HCT116 (cell line): ENCODE results near the gene KCNC4. TPM values are rescaled to one million over a fixed set of nuclear protein-coding genes. Genes with fewer than 3 reads are reported as not detected.

Experiments
- ATAC-seq: fragments of 200-7000 bp; cut with Tn5 transposase; 2 replicates; pipeline ENCODE4 v1.9.1; 2020; ENCODE audit warnings: mild to moderate bottlenecking, moderate library complexity
- BruUV-seq: library from RNA; stranded (reverse); fragments of 400-500 nt; replicated peaks from 2 replicates; lab custom pipeline; 2021; lab: Mats Ljungman, UMichigan
- CTCF ChIA-PET: fragments of 300-600 bp; sonication (Branson Sonifier 250); formaldehyde crosslinking; loops from one replicate; lab custom pipeline; 2021; ENCODE audit warnings: antibody characterized with exemption; lab: Charles Lee
- POLR2A ChIA-PET: fragments of 300-600, 350-600 bp; sonication (Branson Sonifier 250); formaldehyde crosslinking; loops from one replicate; lab custom pipeline; 2021; ENCODE audit warnings: antibody characterized with exemption; lab: Charles Lee
- RAD21 ChIA-PET, 2 experiments: fragments of 300-600 bp; sonication (Branson Sonifier 250); formaldehyde crosslinking; loops; one replicate each; lab custom pipeline; 2023; ENCODE audit warnings: low total read pairs in 2 of 2; ENCODE audit not compliant: uncharacterized antibody in 2 of 2, unreplicated experiment in 2 of 2, low non-redundant PET in 1 of 2; lab: Charles Lee
- DNase-seq: peaks from one replicate; pipeline ENCODE4 v3.0.0-alpha.2; 2010; ENCODE audit warnings: low read depth, low spot score
- H2AFZ ChIP-seq: fragments of 200-600 bp; shearing (Covaris generic), sonication (generic); 2 replicates; pipeline ENCODE4 v1.6.1; 2017; ENCODE audit warnings: low read depth, mixed run types, mixed read lengths, antibody characterized with exemption, low read length; ENCODE audit not compliant: poor library complexity, severe bottlenecking
- H3K27ac ChIP-seq: 2 replicates; pipeline ENCODE4 v1.5.1; 2012; ENCODE audit warnings: low read depth, low read length
- H3K27me3 ChIP-seq: fragments of 200-600 bp; sonication (generic); 2 replicates; pipeline ENCODE4 v1.6.1; 2016; ENCODE audit warnings: mixed run types, low read length, mixed read lengths; ENCODE audit not compliant: insufficient read depth
- H3K36me3 ChIP-seq, 2 experiments: fragments of 200-500 bp in 1 of 2; fragments of 200-600 bp in 1 of 2; sonication (Bioruptor generic) in 1 of 2; sonication (generic) in 1 of 2; 2 replicates each; pipeline versions ENCODE4 v1.5.1 to v1.6.1; 2014 to 2016; ENCODE audit warnings: low read length in 2 of 2, inconsistent platforms in 1 of 2, mixed read lengths in 1 of 2, mixed run types in 1 of 2; ENCODE audit not compliant: insufficient read depth in 2 of 2, control insufficient read depth in 1 of 2
- H3K4me1 ChIP-seq, 2 experiments: fragments of 200-600 bp in 1 of 2; sonication (generic) in 1 of 2; 2 replicates each; pipeline versions ENCODE4 v1.5.1 to v1.6.1; 2012 to 2017; ENCODE audit warnings: low read length in 2 of 2, inconsistent platforms in 1 of 2, mild to moderate bottlenecking in 1 of 2, mixed read lengths in 1 of 2, mixed run types in 1 of 2, moderate library complexity in 1 of 2; ENCODE audit not compliant: insufficient read depth in 2 of 2, control insufficient read depth in 1 of 2
- H3K4me2 ChIP-seq: fragments of 200-600 bp; sonication (generic); 2 replicates; pipeline ENCODE4 v1.6.1; 2017; ENCODE audit warnings: mixed run types, low read length, mixed read lengths
- H3K4me3 ChIP-seq, 2 experiments: fragments of 200-600 bp in 1 of 2; sonication (generic) in 1 of 2; replicated peaks in 1 of 2; 2 replicates each; pipeline ENCODE4 v1.5.1; 2011 to 2016; ENCODE audit warnings: low read length in 2 of 2, control low read depth in 1 of 2, low read depth in 1 of 2, mild to moderate bottlenecking in 1 of 2, mixed read lengths in 1 of 2, mixed run types in 1 of 2
- H3K79me2 ChIP-seq: fragments of 200-600 bp; sonication (generic); 2 replicates; pipeline ENCODE4 v1.6.1; 2017; ENCODE audit warnings: mild to moderate bottlenecking, mixed run types, low read length, moderate library complexity, mixed read lengths; ENCODE audit not compliant: insufficient read depth
- H3K9ac ChIP-seq: fragments of 200-600 bp; sonication (generic); 2 replicates; pipeline ENCODE4 v1.6.1; 2016; ENCODE audit warnings: low read length, mixed read lengths
- H3K9me2 ChIP-seq: fragments of 200-600 bp; sonication (generic), shearing (Covaris generic); 2 replicates; pipeline ENCODE4 v1.6.1; 2017; ENCODE audit warnings: mixed run types, mild to moderate bottlenecking, moderate library complexity; ENCODE audit not compliant: insufficient read depth
- H3K9me3 ChIP-seq, 2 experiments: fragments of 200-500 bp in 1 of 2; fragments of 200-600 bp in 1 of 2; sonication (Bioruptor generic) in 1 of 2; sonication (generic) in 1 of 2; 2 replicates each; pipeline ENCODE4 v1.6.1; 2014 to 2017; ENCODE audit warnings: low read length in 2 of 2, mixed read lengths in 2 of 2, inconsistent platforms in 1 of 2, low read depth in 1 of 2, mild to moderate bottlenecking in 1 of 2, mixed run types in 1 of 2, moderate library complexity in 1 of 2; ENCODE audit not compliant: control insufficient read depth in 1 of 2, insufficient read depth in 1 of 2
- H4K20me1 ChIP-seq: fragments of 200-600 bp; sonication (generic), shearing (Covaris generic); 2 replicates; pipeline ENCODE4 v1.6.1; 2017; ENCODE audit warnings: mixed run types, mild to moderate bottlenecking, moderate library complexity; ENCODE audit not compliant: insufficient read depth
- CEBPB ChIP-seq: IDR thresholded peaks from 2 replicates; pipeline ENCODE4 v1.6.1; 2012; ENCODE audit warnings: low read depth
- EGR1 ChIP-seq: IDR thresholded peaks from 2 replicates; pipeline ENCODE4 v1.6.1; 2012; ENCODE audit warnings: low read depth
- ELF1 ChIP-seq: IDR thresholded peaks from 2 replicates; pipeline ENCODE4 v1.6.1; 2012; ENCODE audit warnings: low read depth, borderline replicate concordance
- EZH2 ChIP-seq: fragments of 200-600 bp; sonication (generic); IDR thresholded peaks from 2 replicates; pipeline ENCODE4 v1.6.1; 2017; ENCODE audit warnings: antibody characterized with exemption, mixed run types
- EZH2phosphoT487 ChIP-seq: fragments of 200-600 bp; IDR thresholded peaks from 2 replicates; pipeline ENCODE4 v1.6.1; 2018; ENCODE audit warnings: antibody characterized with exemption, borderline replicate concordance
- JUND ChIP-seq: IDR thresholded peaks from 2 replicates; pipeline ENCODE4 v1.6.1; 2012
- POLR2A ChIP-seq: IDR thresholded peaks from 2 replicates; pipeline ENCODE4 v1.7.0; 2011; ENCODE audit warnings: borderline replicate concordance; ENCODE audit not compliant: insufficient read depth, insufficient read length; ENCODE audit errors: extremely low read depth
- POLR2AphosphoS5 ChIP-seq: IDR thresholded peaks from 2 replicates; pipeline ENCODE4 v1.6.1; 2011; ENCODE audit warnings: mild to moderate bottlenecking, low read depth, low read length, moderate library complexity
- SIN3A ChIP-seq: IDR thresholded peaks from 2 replicates; pipeline ENCODE4 v1.6.1; 2012; ENCODE audit warnings: low read depth
- SP1 ChIP-seq: IDR thresholded peaks from 2 replicates; pipeline ENCODE4 v1.6.1; 2012; ENCODE audit warnings: low read depth
- SRF ChIP-seq: IDR thresholded peaks from 2 replicates; pipeline ENCODE4 v1.6.1; 2012; ENCODE audit warnings: low read depth
- TCF7L2 ChIP-seq: IDR thresholded peaks from 2 replicates; pipeline ENCODE4 v1.7.0; 2011; ENCODE audit warnings: borderline replicate concordance, inconsistent platforms; ENCODE audit not compliant: insufficient read depth, insufficient read length; ENCODE audit errors: extremely low read depth
- YY1 ChIP-seq: IDR thresholded peaks from 2 replicates; pipeline ENCODE4 v1.6.1; 2011; ENCODE audit warnings: low read length, low read depth, moderate library complexity, mild to moderate bottlenecking; ENCODE audit not compliant: insufficient replicate concordance; ENCODE audit errors: extremely low read depth
- ZFX ChIP-seq: fragments of 450-650 bp; IDR thresholded peaks from 2 replicates; pipeline ENCODE4 v1.6.1; 2017
- intact Hi-C: fragments of 100-400 bp; cut with micrococcal nuclease; formaldehyde crosslinking; loops from 2 replicates; pipeline ENCODE4 v1.10.0; 2022
- total RNA-seq: library from RNA; stranded (reverse); gene quantifications from one replicate; pipeline ENCODE4 v1.2.1, GENCODE V29; 2021; ENCODE audit not compliant: unreplicated experiment
- TF ChIP-seq, protein P1 (sequence below): IDR thresholded peaks from 2 replicates; pipeline ENCODE4 v1.6.1; 2011; ENCODE audit warnings: mild to moderate bottlenecking, low read length, moderate library complexity; ENCODE audit not compliant: insufficient replicate concordance; ENCODE audit errors: extremely low read depth

KCNC4 gene
- total RNA-seq, 1 experiment from 2014 or later = 13.0 TPM

DNA sequence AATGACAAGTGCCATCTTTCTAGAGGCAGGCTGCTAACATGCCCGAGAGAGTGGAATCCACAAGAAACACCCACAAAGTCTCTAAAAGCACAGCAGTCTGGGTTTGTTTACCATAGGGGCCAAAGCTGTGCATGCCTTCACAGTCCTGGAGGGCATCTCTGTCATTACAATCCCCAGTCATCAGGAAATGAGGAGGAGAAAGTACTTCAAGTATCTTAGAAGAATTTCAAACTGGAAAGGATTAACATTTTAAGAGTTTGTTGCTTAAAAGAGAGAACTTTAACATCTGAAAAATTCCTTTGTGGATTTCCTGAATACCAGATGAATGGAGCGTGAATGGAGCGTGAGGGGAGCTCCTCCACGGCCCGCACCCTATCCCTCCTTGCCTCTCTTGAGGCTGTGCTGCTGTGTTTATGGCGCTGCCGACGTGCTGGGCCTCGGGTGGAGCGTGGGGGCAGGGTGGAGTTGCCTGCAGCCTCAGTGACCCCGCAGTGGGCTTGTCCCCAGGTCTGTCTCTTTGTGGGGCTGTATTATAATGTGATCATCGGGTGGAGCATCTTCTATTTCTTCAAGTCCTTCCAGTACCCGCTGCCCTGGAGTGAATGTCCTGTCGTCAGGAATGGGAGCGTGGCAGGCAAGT, 36.5 kb upstream of the KCNC4 start:
- no peak overlapping the region for H3K9ac ChIP-seq
- 0 out of 4 replicates have a peak, but pooled peaks cover 0 to 5% of the 10 kb centered on the region in 2 experiments for H3K36me3 ChIP-seq
- H3K4me1 ChIP-seq = no peaks in the 10 kb centered on the region
- H3K27me3 ChIP-seq = no peaks in the 10 kb centered on the region
- RAD21 ChIA-PET = no interaction called here
- no peaks in the 10 kb centered on the region for H3K9me3 ChIP-seq
- H3K27ac ChIP-seq = no peak overlapping the region
- DNase-seq (no peak), ATAC-seq (no peak)
- CTCF ChIA-PET = no interaction called here
- no peak overlapping the region for H3K4me3 ChIP-seq
- H3K79me2 ChIP-seq = no peaks in the 10 kb centered on the region
- no peak overlapping the region for H2AFZ ChIP-seq
- H3K9me2 ChIP-seq = no peaks in the 10 kb centered on the region
- intact Hi-C loops = no loop called here
- BruUV-seq = no TSS peak
- POLR2A ChIA-PET = no interaction called here
- no peaks in the 10 kb centered on the region for H4K20me1 ChIP-seq
- no peak for TF ChIP-seq JUND
- no peak for TF ChIP-seq SIN3A
- no peak for TF ChIP-seq CEBPB
- no peak for TF ChIP-seq POLR2A
- TF ChIP-seq EGR1 = no peak
- no peak for TF ChIP-seq TCF7L2
- no peak for TF ChIP-seq ZFX
- TF ChIP-seq SP1 = no peak
- TF ChIP-seq ELF1 = no peak
- no peak for TF ChIP-seq EZH2
- no peak for TF ChIP-seq YY1
- no peak for TF ChIP-seq EZH2phosphoT487
- TF ChIP-seq, protein P1, sequence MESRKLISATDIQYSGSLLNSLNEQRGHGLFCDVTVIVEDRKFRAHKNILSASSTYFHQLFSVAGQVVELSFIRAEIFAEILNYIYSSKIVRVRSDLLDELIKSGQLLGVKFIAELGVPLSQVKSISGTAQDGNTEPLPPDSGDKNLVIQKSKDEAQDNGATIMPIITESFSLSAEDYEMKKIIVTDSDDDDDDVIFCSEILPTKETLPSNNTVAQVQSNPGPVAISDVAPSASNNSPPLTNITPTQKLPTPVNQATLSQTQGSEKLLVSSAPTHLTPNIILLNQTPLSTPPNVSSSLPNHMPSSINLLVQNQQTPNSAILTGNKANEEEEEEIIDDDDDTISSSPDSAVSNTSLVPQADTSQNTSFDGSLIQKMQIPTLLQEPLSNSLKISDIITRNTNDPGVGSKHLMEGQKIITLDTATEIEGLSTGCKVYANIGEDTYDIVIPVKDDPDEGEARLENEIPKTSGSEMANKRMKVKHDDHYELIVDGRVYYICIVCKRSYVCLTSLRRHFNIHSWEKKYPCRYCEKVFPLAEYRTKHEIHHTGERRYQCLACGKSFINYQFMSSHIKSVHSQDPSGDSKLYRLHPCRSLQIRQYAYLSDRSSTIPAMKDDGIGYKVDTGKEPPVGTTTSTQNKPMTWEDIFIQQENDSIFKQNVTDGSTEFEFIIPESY = no peak
- no peak for TF ChIP-seq POLR2AphosphoS5
- no peak for TF ChIP-seq SRF
- TF ChIP-seq, all 23 proteins: peak for 0
- H3K4me2 ChIP-seq = no peak overlapping the region
